LHCN-M2 (cell line): ENCODE data around the gene HRH2. TPM values are rescaled to one million over a fixed set of nuclear protein-coding genes. Genes with fewer than 3 reads are reported as not detected.
"Not testable (repeated sequence)": the region's sequence is repeated elsewhere in the genome, so short reads cannot be mapped to it uniquely, and the experiment has no call there.

Experiments
- DNase-seq: peaks from one replicate; pipeline ENCODE4 v3.0.0-alpha.2; 2012; ENCODE audit warnings: low read depth
- total RNA-seq: library from RNA; depleted of rRNA; stranded (reverse); fragments of >200 nt; gene quantifications from 2 replicates; pipeline ENCODE4 v1.2.3, GENCODE V29; 2014

HRH2 gene
- total RNA-seq, 1 experiment from 2014 or later, result not detected

DNA sequence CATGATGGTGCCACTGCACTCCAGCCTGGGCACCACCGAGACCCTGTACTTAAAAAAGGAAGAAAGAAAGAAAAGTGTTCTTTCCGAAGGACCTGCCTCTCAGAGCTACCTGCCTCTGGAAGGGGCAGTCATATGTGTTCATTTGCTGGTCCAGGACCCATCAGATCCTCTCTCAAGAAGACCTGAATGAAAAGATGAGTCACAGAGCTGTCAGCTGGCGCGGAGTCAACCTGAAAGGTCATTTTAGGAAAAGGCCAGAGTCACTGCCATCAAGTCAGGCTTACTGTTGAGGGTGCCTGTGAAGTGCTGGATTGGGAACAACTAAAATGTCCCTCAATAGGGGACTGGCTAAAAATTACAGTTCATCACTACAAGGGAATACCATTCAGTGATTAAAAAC lies 14.9 kb upstream of the HRH2 start:
- no peak for DNase-seq

- no peak for DNase-seq
Measured at GRCh38 chr5:175646251-175646650, 11.6 kb upstream of the HRH2 start.

GRCh38 chr5:175649967-175650366 lies 7.9 kb upstream of the HRH2 start:
- DNase-seq, result no peak

- not testable (repeated sequence) for DNase-seq
Measured at GRCh38 chr5:175650430-175651205, 7.3 kb upstream of the HRH2 start.

DNA sequence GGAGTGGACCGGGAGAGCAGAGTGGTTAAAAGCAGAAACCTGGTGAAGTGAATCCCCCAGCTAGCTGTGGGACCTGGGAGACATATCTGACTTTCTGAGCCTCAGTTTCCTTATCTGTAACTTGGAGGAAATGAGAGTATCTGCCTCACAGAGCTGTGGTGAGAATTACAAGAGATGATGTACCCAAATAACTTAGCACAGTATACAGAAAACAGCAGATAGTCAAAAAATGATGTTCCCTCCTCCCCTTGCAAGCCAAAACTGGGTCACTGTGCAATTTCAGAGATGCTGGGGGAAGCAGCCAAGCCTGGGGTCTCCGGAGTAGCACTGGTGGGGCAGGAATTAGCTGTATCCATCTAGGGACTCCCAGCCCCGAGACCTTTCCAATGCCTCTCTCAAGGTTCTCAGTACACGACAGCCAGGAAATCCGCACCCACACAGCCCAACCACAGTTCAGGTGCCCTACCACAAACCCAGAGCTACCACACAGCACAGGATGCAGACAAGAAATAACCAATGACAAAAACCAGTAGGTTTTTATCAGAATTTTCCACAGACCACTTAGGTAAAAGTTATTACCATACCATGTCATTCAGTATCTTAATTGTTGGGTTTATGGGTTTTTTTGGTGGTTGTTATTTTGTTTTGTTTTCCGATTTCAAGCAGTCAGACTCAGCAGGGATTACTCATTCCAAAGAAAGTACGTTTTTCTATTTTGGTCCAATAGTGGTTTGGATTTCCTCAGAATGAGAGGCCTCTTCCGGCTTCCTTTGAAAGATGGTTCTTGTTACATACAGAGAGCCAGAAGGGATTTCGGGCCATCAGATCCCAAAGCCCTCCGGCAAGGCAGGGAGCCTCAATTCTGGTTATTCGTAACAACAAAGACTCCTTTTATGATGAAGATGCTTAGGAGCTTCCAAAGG lies 4.9 kb upstream of the HRH2 start:
- no peak for DNase-seq

DNA sequence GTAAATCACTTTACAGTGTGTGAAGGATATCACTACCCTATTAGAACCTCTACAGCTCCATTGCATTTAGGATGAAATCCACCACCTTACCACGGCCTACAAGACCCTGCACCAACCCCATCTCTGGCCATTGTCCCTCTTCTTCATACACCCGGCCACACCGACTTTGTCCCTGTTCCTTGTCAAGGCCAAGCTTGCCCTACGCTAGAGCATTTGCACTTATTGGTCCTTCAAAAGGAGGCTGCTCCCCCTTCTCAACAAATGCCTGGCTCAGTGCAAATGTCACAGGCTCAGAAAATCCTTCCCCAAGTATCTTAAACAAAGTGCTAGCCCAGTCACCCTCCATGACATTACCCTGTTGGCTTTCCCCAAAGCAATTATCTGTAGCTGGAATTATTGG lies 4.1 kb upstream of the HRH2 start:
- no peak for DNase-seq

GRCh38 chr5:175654339-175654738 lies 3.5 kb upstream of the HRH2 start:
- DNase-seq, result no peak

- DNase-seq, result peak; percentile 14
Measured at GRCh38 chr5:175654807-175655206, 3.1 kb upstream of the HRH2 start.

DNA sequence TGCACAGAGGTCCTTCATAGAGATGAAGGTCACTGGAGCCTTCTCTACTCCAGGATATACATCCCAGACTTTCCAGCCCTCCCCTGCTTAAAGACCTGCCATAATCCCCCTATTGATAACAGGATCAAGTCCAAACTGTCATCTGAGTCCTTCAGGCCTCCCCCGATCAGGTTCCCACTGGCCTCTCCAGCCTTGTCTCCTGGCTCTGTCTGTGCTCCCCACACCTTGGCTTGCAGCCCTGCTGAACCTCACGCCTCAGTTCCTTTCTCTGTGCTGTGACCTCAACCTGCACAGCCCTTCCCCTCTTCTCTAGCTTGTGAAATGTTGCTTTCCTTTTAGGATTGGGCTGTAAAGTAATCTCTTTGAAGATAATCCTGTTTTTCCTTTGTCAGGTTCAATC lies 2.5 kb upstream of the HRH2 start:
- no peak for DNase-seq

- DNase-seq, result no peak
Measured at GRCh38 chr5:175656966-175657365, 905 bp upstream of the HRH2 start.

DNA sequence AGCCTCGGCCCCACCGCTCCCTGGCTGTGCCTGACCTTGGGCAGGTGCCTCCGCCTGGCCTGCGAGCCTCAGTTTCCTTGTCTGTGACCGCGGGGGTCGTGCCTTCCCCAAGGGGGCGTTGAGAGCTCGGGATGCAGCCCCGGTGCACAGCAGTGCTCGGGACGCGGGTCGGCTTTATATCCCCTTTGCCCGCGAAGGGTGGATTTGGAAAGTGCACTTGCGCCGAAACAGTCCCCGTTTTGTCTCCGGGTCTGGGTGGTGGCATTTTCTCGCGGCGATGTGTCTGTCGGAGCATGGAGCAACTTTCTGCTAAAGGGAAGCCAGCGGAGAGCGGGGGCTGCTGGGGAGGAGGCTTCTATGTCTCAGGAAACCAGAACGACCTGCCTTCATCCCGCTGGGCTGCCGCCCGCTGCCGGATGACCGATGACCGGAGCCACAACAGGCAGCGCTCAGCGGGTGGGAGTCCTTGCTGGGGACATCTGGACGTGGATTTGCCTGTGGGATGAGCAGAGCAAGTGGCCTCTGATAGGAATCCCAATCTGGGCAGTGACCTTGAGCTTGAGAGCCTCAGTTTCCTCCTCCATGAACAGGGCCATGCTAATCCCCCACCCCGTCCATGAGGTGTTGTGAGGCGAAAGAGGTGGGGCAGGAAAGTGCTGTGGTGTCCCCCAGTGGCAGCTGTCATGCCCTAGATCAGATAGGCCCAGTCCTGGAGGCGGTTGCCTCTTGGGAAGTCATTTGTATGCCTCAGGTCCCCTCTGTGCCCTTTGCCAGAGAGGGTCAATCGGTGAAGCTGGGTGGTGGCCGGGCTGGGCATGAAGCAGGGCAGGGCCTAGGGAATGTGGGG lies 651 bp downstream of the HRH2 start:
- no peak for DNase-seq

- DNase-seq, result no peak
Measured at GRCh38 chr5:175659546-175660253, 1.8 kb downstream of the HRH2 start.

DNA sequence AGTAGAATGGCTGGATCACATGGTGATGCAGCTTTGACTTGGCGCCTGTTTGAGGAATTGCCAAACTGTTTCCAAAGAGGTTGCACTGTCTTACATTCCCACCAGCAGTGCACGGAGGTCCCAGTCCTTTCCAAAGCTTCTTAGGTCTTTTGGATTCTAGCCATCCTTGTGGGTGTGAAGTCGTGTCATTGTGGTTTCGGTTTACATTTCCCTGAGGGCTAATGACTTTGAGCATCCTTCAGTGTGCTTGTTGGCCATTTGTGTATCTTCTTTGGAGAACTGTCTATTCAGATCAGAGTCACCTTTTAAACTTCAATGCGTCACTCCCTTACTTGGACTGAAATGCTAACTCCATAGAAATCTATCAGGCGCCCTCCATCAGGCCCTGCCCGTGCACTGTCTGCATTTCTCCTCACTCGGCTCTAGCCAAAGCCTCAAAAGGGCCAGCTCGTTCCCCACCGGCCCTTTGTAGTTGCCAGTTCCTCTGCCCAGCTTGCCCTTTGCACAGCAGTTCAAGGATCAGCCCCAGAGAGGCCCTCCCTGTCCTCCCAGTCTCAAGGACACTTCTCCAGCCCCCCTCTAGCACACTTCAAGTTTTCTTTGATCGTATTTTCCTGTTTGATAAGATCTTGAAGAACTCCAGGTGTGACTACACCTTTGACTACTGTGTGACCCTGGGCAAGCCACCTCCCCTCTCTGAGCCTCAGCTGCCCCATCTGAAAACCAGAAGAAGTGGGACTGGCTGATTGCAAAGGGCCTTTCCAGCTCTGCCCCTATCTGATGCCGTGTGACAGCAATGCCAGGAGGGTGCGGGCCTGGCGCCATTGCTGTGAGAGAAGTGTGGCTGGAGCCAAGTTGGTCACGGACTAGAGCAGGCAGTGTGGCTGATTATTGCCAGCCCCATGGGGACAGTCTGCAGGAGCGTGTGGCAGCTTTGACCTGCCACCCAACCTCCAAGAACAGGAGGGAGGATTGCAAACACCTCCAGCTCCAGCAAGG lies 5.6 kb downstream of the HRH2 start:
- no peak for DNase-seq

GRCh38 chr5:175664723-175665122 lies 6.9 kb downstream of the HRH2 start:
- DNase-seq, result no peak

DNA sequence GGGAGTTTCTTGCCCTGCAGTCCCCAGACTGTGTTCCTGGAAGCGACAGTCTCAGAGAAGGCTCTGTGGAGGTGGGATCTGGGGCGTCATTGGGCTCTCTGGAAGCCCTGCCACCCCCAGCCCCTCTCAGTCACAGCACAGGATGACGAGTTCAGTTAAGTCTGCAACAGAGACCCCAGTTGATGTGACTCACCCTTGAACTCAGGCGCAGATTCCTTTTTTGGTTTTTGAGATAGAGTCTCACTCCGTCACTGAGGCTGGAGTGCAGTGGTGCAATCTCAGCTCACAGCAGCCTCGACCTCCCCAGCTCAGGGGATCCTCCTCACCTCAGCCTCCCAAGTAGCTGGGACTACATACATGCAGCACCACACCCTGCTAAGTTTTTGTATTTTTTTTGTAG lies 8.3 kb downstream of the HRH2 start:
- no peak for DNase-seq

DNA sequence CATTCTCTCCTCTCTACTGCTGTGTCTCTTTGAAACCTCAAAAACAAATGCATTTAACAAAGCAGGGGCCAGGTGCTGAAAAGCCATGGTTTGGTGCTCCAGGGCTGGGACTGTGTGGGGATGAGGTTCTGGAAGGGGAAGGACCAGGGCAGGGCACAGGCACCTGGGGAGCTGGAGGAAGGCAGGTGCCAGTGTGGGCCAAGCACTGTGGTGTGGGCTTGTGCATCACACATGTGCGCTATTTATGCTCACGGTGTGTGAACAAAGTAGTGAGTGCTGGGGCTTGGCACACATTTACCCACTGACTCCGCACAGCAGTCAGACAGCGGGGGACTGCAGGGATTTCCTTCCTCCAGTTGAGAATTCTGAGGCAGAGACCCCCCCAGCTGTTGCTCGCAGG lies 10.1 kb downstream of the HRH2 start:
- no peak for DNase-seq

DNA sequence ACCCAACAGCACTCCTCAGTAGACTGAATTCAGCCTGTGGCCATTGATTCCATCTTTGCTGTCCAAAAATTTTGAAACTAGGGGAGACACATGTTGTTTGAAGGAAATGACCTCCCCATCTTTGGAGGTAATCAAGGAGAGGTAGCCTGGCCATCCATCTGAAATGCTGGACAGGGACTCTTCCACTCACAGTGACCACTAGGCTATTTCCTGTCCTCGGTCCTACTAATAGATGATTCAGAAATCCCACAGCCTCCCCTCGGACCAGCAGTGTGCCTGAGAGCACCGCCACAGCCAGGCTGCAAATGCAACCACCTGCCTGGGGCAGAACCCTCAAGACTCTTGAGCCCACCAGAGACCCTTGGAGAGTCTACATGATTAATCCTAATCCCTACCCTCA lies 12.5 kb downstream of the HRH2 start:
- no peak for DNase-seq

- DNase-seq, result no peak
Measured at GRCh38 chr5:175671013-175671412, 13.1 kb downstream of the HRH2 start.

GRCh38 chr5:175672976-175673648 lies 15.2 kb downstream of the HRH2 start:
- no peak for DNase-seq
